Breast epithelium (tissue), 3 donors: ENCODE results near the gene RPH3AL.

Experiments used
- CTCF ChIP-seq, 3 donors: fragments of 450-650 bp; IDR thresholded peaks; one replicate each; pipeline ENCODE4 v1.5.1; 2016 to 2017; ENCODE audit warnings: antibody characterized with exemption in 3 of 3, mild to moderate bottlenecking in 3 of 3, moderate library complexity in 3 of 3
- POLR2A ChIP-seq: fragments of 450-650 bp; IDR thresholded peaks from one replicate; pipeline ENCODE4 v1.6.1; 2016; ENCODE audit warnings: antibody characterized with exemption, mild to moderate bottlenecking, moderate library complexity

DNA sequence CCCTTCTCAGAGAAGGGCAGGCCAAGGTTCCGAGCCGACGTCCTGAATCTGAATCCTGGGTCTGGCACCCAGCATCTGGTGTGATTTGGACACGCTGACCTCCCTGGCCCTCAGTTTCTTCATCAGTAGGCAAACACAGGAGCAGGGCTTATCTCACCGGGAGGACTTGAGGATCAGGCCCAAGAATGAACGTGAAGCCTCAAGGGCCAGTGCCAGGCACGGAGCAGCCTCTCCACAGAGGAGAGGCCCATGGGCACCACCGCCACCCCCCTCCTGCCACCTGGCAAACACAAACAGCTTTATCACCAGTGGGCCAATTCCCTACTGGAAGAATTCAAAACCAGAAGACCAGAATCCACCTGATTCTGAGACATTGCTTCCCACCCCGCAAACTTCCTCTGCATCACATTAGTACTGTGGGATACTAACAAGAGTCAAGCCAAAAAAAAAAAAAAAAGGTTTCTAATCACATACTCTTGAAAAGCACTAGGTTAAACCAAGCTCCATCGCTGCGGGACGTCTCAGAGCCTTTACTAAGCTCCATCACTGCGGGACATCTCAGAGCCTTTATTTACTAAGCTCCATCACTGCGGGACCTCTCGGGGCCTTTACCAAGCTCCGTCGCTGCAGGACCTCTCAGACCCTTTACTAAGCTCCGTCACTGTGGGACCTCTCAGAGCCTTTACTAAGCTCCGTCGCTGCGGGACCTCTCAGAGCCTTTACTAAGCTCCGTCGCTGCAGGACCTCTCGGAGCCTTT, 103.2 kb downstream of the RPH3AL start:
- TF ChIP-seq CTCF (IDR thresholded peaks at IDR 0.05) (no peak), POLR2A (no peak)
